ENCODE data around the gene HAGH. TPM values are rescaled to one million over a fixed set of nuclear protein-coding genes. Genes with fewer than 3 reads are reported as not detected.

The HAGH gene
- total and polyA plus RNA-seq, 9 of the 15 experiments (the other 6 are each of a cell fraction or from before 2014, with no cell fraction given) = 0.46 to 35.1 (median 16.8) TPM

DNA sequence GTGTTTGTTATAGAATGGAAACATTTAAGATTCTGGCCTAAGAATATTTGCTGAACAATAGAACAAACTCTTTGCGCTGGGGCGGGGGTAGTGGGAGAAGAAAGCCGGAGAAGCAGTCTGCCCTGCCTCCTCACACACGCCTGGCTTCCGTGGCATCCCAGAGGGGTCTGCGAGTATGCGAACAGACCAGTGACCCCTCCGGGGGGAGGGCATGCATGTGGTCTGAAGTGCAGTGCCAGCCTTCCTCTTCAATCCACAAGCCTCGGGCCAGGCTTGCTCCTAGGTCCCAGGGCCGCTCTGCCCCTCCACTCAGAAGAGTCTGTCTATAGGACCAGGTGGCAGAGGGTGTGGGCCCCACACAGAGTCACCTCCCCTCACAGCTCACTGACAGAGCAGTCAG is 19.0 kb downstream of the HAGH start:
- Histone ChIP-seq H3K9ac (ENCODE audit: insufficient read depth in 1 of 2, low read depth in 2 of 2, low read length in 2 of 2) (no peak overlapping the region), H3K9me1 (ENCODE audit: control insufficient read depth, insufficient read depth, low read length) (no peaks in the 10 kb centered on the region), H3K9me3 (replicated peaks; ENCODE audit: control insufficient read depth, insufficient read depth, low read depth, low read length) (no peaks in the 10 kb centered on the region), H4K20me1 (replicated peaks; ENCODE audit: control insufficient read depth, insufficient read depth, low read length) (no peaks in the 10 kb centered on the region; the same call in 1 of the 2 replicates), H3K36me3 (ENCODE audit: control insufficient read depth, insufficient read depth, low read length) (peaks cover 3% of the 10 kb centered on the region; the same call in 1 of the 3 replicates), H3K27ac (ENCODE audit: extremely low read depth, low read depth, low read length) (no peak overlapping the region), H3K4me2 (ENCODE audit: insufficient read depth, low read length) (no peak overlapping the region), H3K27me3 (ENCODE audit: control insufficient read depth in 2 of 2, insufficient read depth in 2 of 2, low read length in 2 of 2) (no peaks in the 10 kb centered on the region), H2AFZ (ENCODE audit: low read depth, low read length) (no peak overlapping the region), H3K4me3 (no peak overlapping the region), H3K79me2 (ENCODE audit: control insufficient read depth, insufficient read depth, low read length) (no peaks in the 10 kb centered on the region), H3K4me1 (replicated peaks in 1 of 2; ENCODE audit: control insufficient read depth in 2 of 2, insufficient read depth in 2 of 2, low read length in 2 of 2) (peaks cover 0 to 17% of the 10 kb centered on the region in 2 experiments; a peak in 2 of 5 replicates)
- CTCF ChIA-PET (ENCODE audit: low intra/inter-chr PET ratio) = no interaction called here
- TF ChIP-seq FOXA3 (CRISPR knock-in tag; conservative IDR thresholded peaks at IDR 0.05 in 1 of 2, IDR thresholded peaks at IDR 0.05 in 1 of 2) = no peak
- TF ChIP-seq RBFOX2 (IDR thresholded peaks at IDR 0.05; ENCODE audit: low read depth, low read length) = no peak
- no peak for TF ChIP-seq DPF2 (IDR thresholded peaks at IDR 0.05)
- no peak for TF ChIP-seq ZNF217 (CRISPR knock-in tag; IDR thresholded peaks at IDR 0.05)
- no peak for TF ChIP-seq POLR3A (IDR thresholded peaks at IDR 0.05; ENCODE audit: borderline replicate concordance, extremely low read depth, insufficient read depth, insufficient read length)
- TF ChIP-seq, protein P1, sequence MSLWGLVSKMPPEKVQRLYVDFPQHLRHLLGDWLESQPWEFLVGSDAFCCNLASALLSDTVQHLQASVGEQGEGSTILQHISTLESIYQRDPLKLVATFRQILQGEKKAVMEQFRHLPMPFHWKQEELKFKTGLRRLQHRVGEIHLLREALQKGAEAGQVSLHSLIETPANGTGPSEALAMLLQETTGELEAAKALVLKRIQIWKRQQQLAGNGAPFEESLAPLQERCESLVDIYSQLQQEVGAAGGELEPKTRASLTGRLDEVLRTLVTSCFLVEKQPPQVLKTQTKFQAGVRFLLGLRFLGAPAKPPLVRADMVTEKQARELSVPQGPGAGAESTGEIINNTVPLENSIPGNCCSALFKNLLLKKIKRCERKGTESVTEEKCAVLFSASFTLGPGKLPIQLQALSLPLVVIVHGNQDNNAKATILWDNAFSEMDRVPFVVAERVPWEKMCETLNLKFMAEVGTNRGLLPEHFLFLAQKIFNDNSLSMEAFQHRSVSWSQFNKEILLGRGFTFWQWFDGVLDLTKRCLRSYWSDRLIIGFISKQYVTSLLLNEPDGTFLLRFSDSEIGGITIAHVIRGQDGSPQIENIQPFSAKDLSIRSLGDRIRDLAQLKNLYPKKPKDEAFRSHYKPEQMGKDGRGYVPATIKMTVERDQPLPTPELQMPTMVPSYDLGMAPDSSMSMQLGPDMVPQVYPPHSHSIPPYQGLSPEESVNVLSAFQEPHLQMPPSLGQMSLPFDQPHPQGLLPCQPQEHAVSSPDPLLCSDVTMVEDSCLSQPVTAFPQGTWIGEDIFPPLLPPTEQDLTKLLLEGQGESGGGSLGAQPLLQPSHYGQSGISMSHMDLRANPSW (CRISPR knock-in tag; IDR thresholded peaks at IDR 0.05) = no peak
- no peak for TF ChIP-seq ZNF324 (CRISPR knock-in tag; IDR thresholded peaks at IDR 0.05)
- no peak for TF ChIP-seq CBFB (CRISPR knock-in tag; IDR thresholded peaks at IDR 0.05)
- ATAC-seq = no peak
- intact Hi-C loops (cut with micrococcal nuclease) = no loop called here
- WGBS (ENCODE audit: insufficient coverage, low coverage, missing lambda C conversion rate) = 84% methylated on average over 10 of the region's 10 CpGs
- POLR2A ChIA-PET = no interaction called here
- DNase-seq (ENCODE audit: extremely low read depth in 1 of 4, low spot score in 3 of 4) = no peak
- in situ Hi-C loops (cut with MboI) = no loop called here
- no peak for FAIRE-seq
- no TSS peak for BruUV-seq (replicated peaks)

Measured in K562 (cell line).